Lower leg skin (tissue), 3 donors: ENCODE results near the gene TSPOAP1.

Experiments used
- POLR2A ChIP-seq, 2 donors: fragments of 450-650 bp; IDR thresholded peaks; one replicate each; pipeline ENCODE4 v1.6.1; 2016 to 2017; ENCODE audit warnings: antibody characterized with exemption in 2 of 2, mild to moderate bottlenecking in 1 of 2, moderate library complexity in 1 of 2
- TF ChIP-seq, protein P1 (sequence below), 3 donors: fragments of 450-650 bp; IDR thresholded peaks; one replicate each; pipeline ENCODE4 v1.5.1; 2016; ENCODE audit warnings: antibody characterized with exemption in 3 of 3, mild to moderate bottlenecking in 3 of 3, moderate library complexity in 2 of 3

GRCh38 chr17:58300336-58300735 lies 28.3 kb downstream of the TSPOAP1 start:
- TF ChIP-seq, protein P1, sequence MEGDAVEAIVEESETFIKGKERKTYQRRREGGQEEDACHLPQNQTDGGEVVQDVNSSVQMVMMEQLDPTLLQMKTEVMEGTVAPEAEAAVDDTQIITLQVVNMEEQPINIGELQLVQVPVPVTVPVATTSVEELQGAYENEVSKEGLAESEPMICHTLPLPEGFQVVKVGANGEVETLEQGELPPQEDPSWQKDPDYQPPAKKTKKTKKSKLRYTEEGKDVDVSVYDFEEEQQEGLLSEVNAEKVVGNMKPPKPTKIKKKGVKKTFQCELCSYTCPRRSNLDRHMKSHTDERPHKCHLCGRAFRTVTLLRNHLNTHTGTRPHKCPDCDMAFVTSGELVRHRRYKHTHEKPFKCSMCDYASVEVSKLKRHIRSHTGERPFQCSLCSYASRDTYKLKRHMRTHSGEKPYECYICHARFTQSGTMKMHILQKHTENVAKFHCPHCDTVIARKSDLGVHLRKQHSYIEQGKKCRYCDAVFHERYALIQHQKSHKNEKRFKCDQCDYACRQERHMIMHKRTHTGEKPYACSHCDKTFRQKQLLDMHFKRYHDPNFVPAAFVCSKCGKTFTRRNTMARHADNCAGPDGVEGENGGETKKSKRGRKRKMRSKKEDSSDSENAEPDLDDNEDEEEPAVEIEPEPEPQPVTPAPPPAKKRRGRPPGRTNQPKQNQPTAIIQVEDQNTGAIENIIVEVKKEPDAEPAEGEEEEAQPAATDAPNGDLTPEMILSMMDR (IDR thresholded peaks at IDR 0.05) = no peak
- TF ChIP-seq POLR2A (IDR thresholded peaks at IDR 0.05) = no peak
